H1 (cell line): ENCODE data around the gene WWP2. TPM values are rescaled to one million over a fixed set of nuclear protein-coding genes. Genes with fewer than 3 reads are reported as not detected.

Experiments
- ATF2 ChIP-seq: IDR thresholded peaks from 2 replicates; pipeline ENCODE4 v1.6.1; 2012; ENCODE audit warnings: low read length, inconsistent platforms
- CTCF ChIP-seq, 3 experiments: IDR thresholded peaks; 1 replicate in 2 of 3; 2 replicates in 1 of 3; pipeline versions ENCODE4 v1.5.1 to v1.6.1; 2011; ENCODE audit warnings: low read length in 3 of 3, mild to moderate bottlenecking in 3 of 3, inconsistent platforms in 2 of 3, low read depth in 1 of 3, moderate library complexity in 1 of 3; ENCODE audit not compliant: insufficient read depth in 1 of 3; ENCODE audit errors: control extremely low read depth in 1 of 3
- polyA plus RNA-seq, 7 experiments: library from polyadenylated mRNA; depleted of rRNA in 3 of 7; stranded (reverse) in 5 of 7; unstranded in 2 of 7; fragments of >200 nt in 5 of 7; fragments of 200-250 nt in 2 of 7; gene quantifications; 1 replicate in 5 of 7; 2 replicates in 1 of 7; 4 replicates in 1 of 7; pipeline versions ENCODE4 v1.2.1 to v1.2.3, GENCODE V29; 2011 to 2013; ENCODE audit warnings: missing spikeins in 2 of 7, mixed read lengths in 2 of 7
- total RNA-seq: library from RNA; stranded (reverse); fragmentation: NEBNext Ultra II Directional; extraction: Animal tissue kit (Norgen Biotek cat#: 25700); gene quantifications from 2 replicates; pipeline ENCODE4 v1.2.1, GENCODE V29; 2021

WWP2 gene
- total and polyA plus RNA-seq, 2 of the 8 experiments (the other 6 are each of a cell fraction or from before 2014, with no cell fraction given): 14.1 to 42.2 TPM

- TF ChIP-seq ATF2 (no peak), CTCF (IDR thresholded peaks at IDR 0.05; ENCODE audit: control extremely low read depth in 1 of 3, insufficient read depth in 1 of 3, low read depth in 1 of 3, low read length in 3 of 3) (no peak)
Observed at GRCh38 chr16:69852815-69853214, 90.7 kb downstream of the WWP2 start (continued).
